Ishikawa (cell line): Measurements from ENCODE around the gene PCDHGA9.
A peak's percentile ranks its signal among the peaks of the same experiment; 100 is the strongest.

Experiments
- CEBPB ChIP-seq: IDR thresholded peaks from 2 replicates; pipeline ENCODE4 v1.6.1; 2012
- CREB1 ChIP-seq: IDR thresholded peaks from 2 replicates; pipeline ENCODE4 v1.6.1; 2012; ENCODE audit warnings: low read depth
- EGR1 ChIP-seq: IDR thresholded peaks from 2 replicates; pipeline ENCODE4 v1.6.1; 2012
- EP300 ChIP-seq: IDR thresholded peaks from 2 replicates; pipeline ENCODE4 v1.6.1; 2012; ENCODE audit warnings: borderline replicate concordance
- FOXM1 ChIP-seq: IDR thresholded peaks from 2 replicates; pipeline ENCODE4 v1.6.1; 2012; ENCODE audit warnings: low read depth, borderline replicate concordance
- MAX ChIP-seq: IDR thresholded peaks from 2 replicates; pipeline ENCODE4 v1.6.1; 2012
- NFIC ChIP-seq: IDR thresholded peaks from 2 replicates; pipeline ENCODE4 v1.6.1; 2012
- RAD21 ChIP-seq: IDR thresholded peaks from 2 replicates; pipeline ENCODE4 v1.6.1; 2012; ENCODE audit warnings: low read depth
- REST ChIP-seq: IDR thresholded peaks from 2 replicates; pipeline ENCODE4 v1.6.1; 2012; ENCODE audit warnings: low read depth, mild to moderate bottlenecking
- TAF1 ChIP-seq: IDR thresholded peaks from 2 replicates; pipeline ENCODE4 v1.6.1; 2012; ENCODE audit warnings: low read depth, mild to moderate bottlenecking
- TCF12 ChIP-seq: IDR thresholded peaks from 2 replicates; pipeline ENCODE4 v1.6.1; 2012; ENCODE audit warnings: low read depth
- TEAD4 ChIP-seq: IDR thresholded peaks from 2 replicates; pipeline ENCODE4 v1.6.1; 2012
- USF1 ChIP-seq: IDR thresholded peaks from 2 replicates; pipeline ENCODE4 v1.6.1; 2012
- YY1 ChIP-seq: IDR thresholded peaks from 2 replicates; pipeline ENCODE4 v1.6.1; 2012; ENCODE audit warnings: low read depth
- ZBTB7A ChIP-seq: IDR thresholded peaks from 2 replicates; pipeline ENCODE4 v1.6.1; 2012; ENCODE audit warnings: low read depth

The PCDHGA9 gene

GRCh38 chr5:141407790-141408505, 5.4 kb downstream of the PCDHGA9 start, which contains the start of gene PCDHGB6:
Gene PCDHGB6 (plus strand): TSS chr5:141408021. CDS start chr5:141408203, 182 bp downstream.
- peak; percentile 26; the same call in 1 of the 2 replicates for TF ChIP-seq RAD21

GRCh38 chr5:141409598-141410306, 7.2 kb downstream of the PCDHGA9 start:
- no peak for TF ChIP-seq RAD21
- TF ChIP-seq EGR1, result no peak
- TF ChIP-seq TCF12, result no peak
- no peak for TF ChIP-seq MAX
- no peak for TF ChIP-seq FOXM1
- no peak for TF ChIP-seq TAF1
- TF ChIP-seq REST, result no peak
- no peak for TF ChIP-seq CREB1
- TF ChIP-seq ZBTB7A, result no peak
- TF ChIP-seq CEBPB, result no peak
- TF ChIP-seq YY1, result no peak
- no peak for TF ChIP-seq TEAD4
- TF ChIP-seq EP300, result no peak
- no peak for TF ChIP-seq NFIC
- no peak for TF ChIP-seq USF1

- TF ChIP-seq EP300 (no peak), TAF1 (no peak), CREB1 (no peak), CEBPB (no peak), YY1 (no peak), REST (no peak), EGR1 (no peak), ZBTB7A (no peak), TCF12 (no peak), RAD21 (no peak), FOXM1 (no peak)
These were observed 9.0 kb downstream of the PCDHGA9 start for GRCh38 chr5:141411575-141411974.

GRCh38 chr5:141412854-141413539, 10.4 kb downstream of the PCDHGA9 start, which contains the start of gene PCDHGA10:
Gene PCDHGA10 (plus strand): TSS chr5:141412987. CDS start chr5:141413176, 189 bp downstream.
- peak; percentile 90 for TF ChIP-seq RAD21
- 0 out of 2 replicates have a peak, but pooled peaks have one; percentile 14 for TF ChIP-seq YY1
- no peak for TF ChIP-seq USF1

GRCh38 chr5:141413540-141414069, 11.0 kb downstream of the PCDHGA9 start:
- TF ChIP-seq NFIC (no peak), TCF12 (no peak), TEAD4 (no peak), CEBPB (no peak), ZBTB7A (no peak), REST (no peak), YY1 (no peak), FOXM1 (no peak), RAD21 (no peak), CREB1 (no peak), USF1 (no peak), EP300 (no peak), TAF1 (no peak), MAX (no peak), EGR1 (no peak)
